KOPT-K1 (cell line): ENCODE measurements around the gene ZBED4.

Source experiments
- H3K27ac ChIP-seq: fragments of 200-600 bp; sonication (generic); 2 replicates; pipeline ENCODE4 v1.5.1; 2016; ENCODE audit warnings: antibody characterized with exemption, mild to moderate bottlenecking, low read depth, low read length; ENCODE audit not compliant: poor library complexity, severe bottlenecking
- H3K36me3 ChIP-seq: fragments of 200-600 bp; sonication (generic); 2 replicates; pipeline ENCODE4 v1.5.1; 2017; ENCODE audit warnings: antibody characterized with exemption, mild to moderate bottlenecking, low read length, moderate library complexity; ENCODE audit not compliant: insufficient read depth
- H3K9me3 ChIP-seq: fragments of 200-600 bp; sonication (generic); 2 replicates; pipeline ENCODE4 v1.5.1; 2017; ENCODE audit warnings: antibody characterized with exemption, low read length, mild to moderate bottlenecking; ENCODE audit not compliant: insufficient read depth, poor library complexity, severe bottlenecking

The ZBED4 gene

GRCh38 chr22:49892226-49892899, 38.7 kb downstream of the ZBED4 start:
- Histone ChIP-seq H3K9me3 (no peaks in the 10 kb centered on the region), H3K36me3 (peaks cover 96% of the 10 kb centered on the region), H3K27ac (no peak overlapping the region)

GRCh38 chr22:49893025-49893424, 39.4 kb downstream of the ZBED4 start:
- no peak overlapping the region for H3K27ac ChIP-seq
- no peaks in the 10 kb centered on the region for H3K9me3 ChIP-seq

GRCh38 chr22:49894322-49895054, 40.8 kb downstream of the ZBED4 start:
- H3K36me3 ChIP-seq, result peaks cover 96% of the 10 kb centered on the region

More at GRCh38 chr22:49893025-49893424, 39.4 kb downstream of the ZBED4 start:
- peaks cover 96% of the 10 kb centered on the region for H3K36me3 ChIP-seq

GRCh38 chr22:49896201-49896600, 42.6 kb downstream of the ZBED4 start:
- Histone ChIP-seq H3K9me3 (no peaks in the 10 kb centered on the region), H3K36me3 (peaks cover 87% of the 10 kb centered on the region), H3K27ac (no peak overlapping the region)

More at GRCh38 chr22:49894322-49895054, 40.8 kb downstream of the ZBED4 start:
- H3K27ac ChIP-seq, result no peak overlapping the region
- H3K9me3 ChIP-seq, result no peaks in the 10 kb centered on the region

GRCh38 chr22:49897015-49897684, 43.5 kb downstream of the ZBED4 start:
- H3K36me3 ChIP-seq, result peaks cover 88% of the 10 kb centered on the region

GRCh38 chr22:49899530-49899929, 45.9 kb downstream of the ZBED4 start:
- peaks cover 86% of the 10 kb centered on the region for H3K36me3 ChIP-seq
- no peaks in the 10 kb centered on the region for H3K9me3 ChIP-seq
- H3K27ac ChIP-seq, result no peak overlapping the region

More at GRCh38 chr22:49897015-49897684, 43.5 kb downstream of the ZBED4 start:
- no peaks in the 10 kb centered on the region for H3K9me3 ChIP-seq
- no peak overlapping the region for H3K27ac ChIP-seq

- H3K9me3 ChIP-seq, result no peaks in the 10 kb centered on the region
- H3K27ac ChIP-seq, result no peak overlapping the region
- H3K36me3 ChIP-seq, result peaks cover 80% of the 10 kb centered on the region
Observed at GRCh38 chr22:49900441-49901230, 47.0 kb downstream of the ZBED4 start.

GRCh38 chr22:49901457-49901856, 47.8 kb downstream of the ZBED4 start:
- no peak overlapping the region for H3K27ac ChIP-seq
- peaks cover 77% of the 10 kb centered on the region for H3K36me3 ChIP-seq

GRCh38 chr22:49903322-49904039, 49.8 kb downstream of the ZBED4 start:
- Histone ChIP-seq H3K9me3 (no peaks in the 10 kb centered on the region), H3K27ac (no peak overlapping the region), H3K36me3 (peaks cover 79% of the 10 kb centered on the region)

More at GRCh38 chr22:49901457-49901856, 47.8 kb downstream of the ZBED4 start:
- no peaks in the 10 kb centered on the region for H3K9me3 ChIP-seq

GRCh38 chr22:49904040-49904369, 50.4 kb downstream of the ZBED4 start:
- H3K27ac ChIP-seq, result no peak overlapping the region
- peaks cover 79% of the 10 kb centered on the region for H3K36me3 ChIP-seq
- no peaks in the 10 kb centered on the region for H3K9me3 ChIP-seq

GRCh38 chr22:49905465-49905864, 51.8 kb downstream of the ZBED4 start:
- Histone ChIP-seq H3K36me3 (peaks cover 87% of the 10 kb centered on the region), H3K9me3 (no peaks in the 10 kb centered on the region)

GRCh38 chr22:49906071-49906798, 52.6 kb downstream of the ZBED4 start:
- Histone ChIP-seq H3K36me3 (peaks cover 88% of the 10 kb centered on the region), H3K27ac (no peak overlapping the region), H3K9me3 (no peaks in the 10 kb centered on the region)

More at GRCh38 chr22:49905465-49905864, 51.8 kb downstream of the ZBED4 start:
- no peak overlapping the region for H3K27ac ChIP-seq

- H3K9me3 ChIP-seq, result no peaks in the 10 kb centered on the region
- H3K36me3 ChIP-seq, result peaks cover 88% of the 10 kb centered on the region
- no peak overlapping the region for H3K27ac ChIP-seq
Observed at GRCh38 chr22:49906799-49907290, 53.2 kb downstream of the ZBED4 start.
